Hematopoietic multipotent progenitor cell treated with erythropoietin and hydrocortisone succinate and interleukin-3 and kit ligand, for 4 days (in vitro differentiated cells): ENCODE measurements around the gene ARCN1.
A peak's percentile ranks its signal among the peaks of the same experiment; 100 is the strongest.

ENCODE experiments used
- DNase-seq: peaks from one replicate; pipeline ENCODE4 v3.0.0-alpha.2; 2015

The ARCN1 gene

DNA sequence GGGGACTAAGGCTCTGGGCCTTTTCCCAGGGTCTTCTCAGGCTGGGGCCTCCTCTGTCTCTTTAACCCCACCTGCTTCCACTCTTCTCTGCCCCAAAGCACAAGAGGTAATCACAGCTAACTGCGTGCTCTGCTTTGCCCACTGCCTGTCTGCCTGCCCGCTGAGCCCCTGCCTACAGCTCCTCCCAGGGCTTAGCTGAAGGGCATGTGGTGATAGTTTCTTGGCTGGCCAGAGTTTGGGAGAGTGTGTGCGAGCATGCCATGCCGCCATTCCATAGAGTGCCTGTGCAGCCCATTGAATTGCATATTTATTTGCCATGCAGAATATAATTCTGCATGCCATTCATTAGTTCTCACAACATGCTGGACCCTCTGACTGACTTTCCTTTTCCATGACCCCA lies 67.7 kb downstream of the ARCN1 start:
- no peak for DNase-seq

DNA sequence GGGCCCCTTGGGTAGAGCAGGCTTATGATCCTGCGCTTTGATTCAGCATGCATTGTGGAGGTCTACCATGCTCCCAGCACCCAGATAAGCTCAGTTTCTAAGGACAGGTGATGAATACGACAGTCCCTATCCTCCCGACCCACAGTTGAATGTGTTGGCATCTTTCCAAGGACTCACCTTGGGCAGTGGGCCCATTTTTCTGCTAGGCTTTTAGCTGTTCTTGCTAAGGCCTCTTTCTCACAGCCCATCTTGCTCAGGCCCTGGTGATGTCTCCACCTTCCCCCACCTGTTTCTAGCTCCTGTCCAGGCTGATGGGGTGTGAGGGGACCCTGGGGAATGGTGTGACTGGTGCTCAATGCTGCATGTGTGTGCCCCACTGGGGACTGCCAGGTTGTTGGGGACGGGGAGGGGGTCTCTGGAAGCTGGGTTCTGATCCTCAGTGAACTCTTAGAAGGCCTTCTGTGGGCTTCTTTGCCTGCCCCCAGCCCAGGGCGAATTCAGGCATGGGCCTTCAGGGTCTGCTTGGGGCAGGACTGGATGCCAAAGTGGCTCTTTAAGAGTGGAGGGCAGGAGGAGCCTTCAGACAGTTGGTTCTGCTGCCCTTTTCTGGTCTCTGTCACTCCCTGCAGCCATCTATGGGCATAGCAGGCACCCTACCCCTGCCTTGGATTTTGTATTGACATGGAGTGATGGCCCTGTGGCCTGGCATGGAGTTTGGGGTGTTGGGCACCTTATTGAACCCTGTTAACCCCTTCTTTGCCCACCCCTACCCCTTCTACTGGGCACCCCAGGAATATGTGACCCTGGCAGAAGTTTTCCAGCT lies 68.3 kb downstream of the ARCN1 start:
- peak; percentile 44 for DNase-seq

DNA sequence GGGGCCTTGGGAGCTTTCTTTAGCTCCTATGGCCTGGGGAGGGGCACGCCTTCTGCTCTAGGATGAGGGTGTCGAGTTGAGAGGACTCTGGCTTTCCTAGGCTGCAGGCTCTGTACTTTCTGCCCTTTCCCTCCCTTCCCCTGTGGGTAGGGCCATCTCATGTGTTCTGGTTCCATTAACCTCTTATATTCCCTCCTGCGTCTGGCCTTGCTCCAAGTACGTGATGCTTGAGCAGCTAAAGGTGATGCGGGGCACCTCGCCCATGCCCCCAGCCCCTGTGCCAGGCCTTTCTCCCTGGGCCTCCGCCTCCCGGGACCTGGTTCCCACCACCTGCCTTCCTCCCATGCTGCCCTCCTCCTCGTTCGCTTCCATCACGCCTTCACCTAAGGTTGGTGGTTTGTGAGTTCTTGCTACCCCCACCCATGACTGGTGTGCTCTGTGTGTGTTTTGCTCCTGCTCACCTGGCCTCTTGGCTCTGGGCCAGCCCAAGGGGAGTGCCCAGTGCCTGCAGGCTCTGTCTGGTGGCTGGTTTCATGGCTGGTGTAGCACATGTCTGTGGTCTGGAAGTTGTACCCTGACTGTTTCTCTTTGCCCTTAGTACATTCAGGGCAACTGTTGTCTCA lies 69.3 kb downstream of the ARCN1 start:
- no peak for DNase-seq

- no peak for DNase-seq
Observed at GRCh38 chr11:118643142-118643994, 71.2 kb downstream of the ARCN1 start.

DNA sequence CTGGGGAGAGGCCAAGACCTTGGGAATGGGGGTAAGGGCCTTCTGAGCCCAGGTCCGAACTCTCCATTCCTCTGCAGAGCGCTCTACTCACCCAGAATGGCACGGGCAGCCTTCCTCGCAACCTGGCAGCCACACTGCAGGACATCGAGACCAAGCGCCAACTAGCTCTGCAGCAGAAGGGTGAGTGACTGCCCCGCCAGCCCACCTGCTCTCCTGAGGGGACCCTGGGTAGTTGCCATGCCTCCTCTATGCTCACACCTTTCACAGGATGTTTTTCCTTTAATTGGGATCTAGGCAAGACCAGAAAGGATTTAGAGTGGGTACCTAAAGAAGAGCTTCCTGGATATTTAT lies 71.8 kb downstream of the ARCN1 start:
- DNase-seq: no peak

DNA sequence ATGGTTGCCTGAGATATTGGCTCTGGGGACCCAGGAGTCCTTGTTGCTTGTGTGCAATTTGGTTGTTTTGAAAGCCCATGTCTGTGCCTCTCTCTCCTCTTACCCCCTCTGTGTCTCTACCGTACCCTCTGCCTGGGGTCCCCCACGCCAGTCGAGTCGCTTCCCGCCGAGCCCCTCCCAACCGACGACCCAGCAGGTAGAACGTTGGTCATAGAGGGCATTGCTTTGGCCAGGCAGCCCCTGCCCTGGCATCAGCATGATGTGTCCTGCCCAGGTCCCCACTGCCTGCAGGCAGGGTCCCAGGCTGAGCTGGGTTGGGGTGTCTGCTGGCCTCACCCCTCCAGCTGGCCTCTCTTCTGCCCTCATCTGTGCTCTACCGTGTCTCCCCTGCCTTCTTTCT lies 72.3 kb downstream of the ARCN1 start:
- DNase-seq: no peak

GRCh38 chr11:118645066-118645715 lies 73.0 kb downstream of the ARCN1 start:
- no peak for DNase-seq

- DNase-seq: no peak
Observed at GRCh38 chr11:118646393-118646792, 74.2 kb downstream of the ARCN1 start.

DNA sequence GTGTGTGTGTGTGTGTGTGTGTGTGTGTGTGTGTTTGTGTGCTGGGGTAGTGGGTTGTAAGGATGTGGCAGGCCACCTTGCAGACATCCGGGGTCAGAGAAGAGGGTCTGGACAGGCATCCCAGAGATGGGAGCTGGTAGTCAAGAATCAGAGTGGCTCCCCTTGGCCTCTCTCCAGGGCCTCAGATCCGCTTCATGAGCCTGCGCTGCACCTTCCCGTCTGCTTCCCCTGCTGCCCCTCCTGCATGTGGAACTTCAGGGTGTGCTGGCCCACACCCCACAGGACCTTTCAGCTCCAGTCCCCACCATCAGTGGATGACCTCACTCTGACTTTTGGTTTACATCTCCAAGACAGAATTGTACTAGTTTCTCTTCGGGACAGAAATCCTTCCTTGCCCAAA lies 76.1 kb downstream of the ARCN1 start:
- DNase-seq: no peak

- no peak for DNase-seq
Observed at GRCh38 chr11:118649941-118650340, 77.7 kb downstream of the ARCN1 start.

- no peak for DNase-seq
Observed at GRCh38 chr11:118650366-118650765, 78.2 kb downstream of the ARCN1 start.

- no peak for DNase-seq
Observed at GRCh38 chr11:118651820-118652219, 79.6 kb downstream of the ARCN1 start.
